T1000 (cell line): ENCODE results near the gene TSSK6.
A peak's percentile ranks its signal among the peaks of the same experiment; 100 is the strongest.

Experiments used
- DNase-seq: peaks from one replicate; lab custom pipeline; 2025; ENCODE audit warnings: mixed read lengths; lab: John Stamatoyannopoulos, UW

Gene TSSK6

DNA sequence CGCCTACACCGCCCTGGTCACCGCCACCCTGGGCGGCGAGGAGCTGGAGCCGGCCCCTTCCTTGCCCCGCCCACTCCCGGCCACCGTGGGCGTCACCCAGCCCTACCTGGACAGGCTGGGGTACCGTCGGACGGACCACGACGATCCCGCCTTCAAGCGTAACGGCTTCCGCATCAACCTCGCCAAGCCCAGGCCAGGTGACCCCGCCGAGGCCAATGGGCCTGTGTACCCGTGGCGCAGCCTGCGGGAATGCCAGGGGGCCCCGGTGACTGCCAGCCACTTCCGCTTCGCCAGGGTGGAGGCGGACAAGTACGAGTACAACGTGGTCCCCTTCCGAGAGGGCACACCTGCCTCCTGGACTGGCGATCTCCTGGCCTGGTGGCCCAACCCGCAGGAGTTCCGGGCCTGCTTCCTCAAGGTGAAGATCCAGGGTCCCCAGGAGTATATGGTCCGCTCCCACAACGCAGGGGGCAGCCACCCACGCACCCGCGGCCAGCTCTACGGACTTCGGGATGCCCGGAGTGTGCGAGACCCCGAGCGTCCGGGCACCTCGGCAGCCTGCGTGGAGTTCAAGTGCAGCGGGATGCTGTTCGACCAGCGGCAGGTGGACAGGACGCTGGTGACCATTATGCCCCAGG, 29.7 kb upstream of the TSSK6 start:
- no peak for DNase-seq

DNA sequence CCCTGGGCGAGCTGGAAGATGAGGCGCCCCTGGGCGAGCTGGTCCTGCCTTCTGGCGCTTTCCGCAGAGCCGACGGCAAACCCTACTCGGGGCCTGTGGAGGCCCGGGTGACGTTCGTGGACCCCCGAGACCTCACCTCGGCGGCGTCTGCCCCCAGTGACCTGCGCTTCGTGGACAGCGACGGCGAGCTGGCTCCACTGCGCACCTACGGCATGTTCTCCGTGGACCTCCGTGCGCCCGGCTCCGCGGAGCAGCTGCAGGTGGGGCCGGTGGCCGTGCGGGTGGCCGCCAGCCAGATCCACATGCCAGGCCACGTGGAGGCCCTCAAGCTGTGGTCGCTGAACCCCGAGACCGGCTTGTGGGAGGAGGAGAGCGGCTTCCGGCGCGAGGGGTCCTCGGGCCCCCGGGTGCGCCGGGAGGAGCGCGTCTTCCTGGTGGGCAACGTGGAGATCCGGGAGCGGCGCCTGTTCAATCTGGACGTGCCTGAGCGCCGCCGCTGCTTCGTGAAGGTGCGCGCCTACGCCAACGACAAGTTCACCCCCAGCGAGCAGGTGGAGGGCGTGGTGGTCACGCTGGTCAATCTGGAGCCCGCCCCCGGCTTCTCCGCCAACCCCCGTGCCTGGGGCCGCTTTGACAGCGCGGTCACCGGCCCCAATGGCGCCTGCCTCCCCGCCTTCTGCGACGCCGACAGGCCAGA, 29.1 kb upstream of the TSSK6 start:
- no peak for DNase-seq

DNA sequence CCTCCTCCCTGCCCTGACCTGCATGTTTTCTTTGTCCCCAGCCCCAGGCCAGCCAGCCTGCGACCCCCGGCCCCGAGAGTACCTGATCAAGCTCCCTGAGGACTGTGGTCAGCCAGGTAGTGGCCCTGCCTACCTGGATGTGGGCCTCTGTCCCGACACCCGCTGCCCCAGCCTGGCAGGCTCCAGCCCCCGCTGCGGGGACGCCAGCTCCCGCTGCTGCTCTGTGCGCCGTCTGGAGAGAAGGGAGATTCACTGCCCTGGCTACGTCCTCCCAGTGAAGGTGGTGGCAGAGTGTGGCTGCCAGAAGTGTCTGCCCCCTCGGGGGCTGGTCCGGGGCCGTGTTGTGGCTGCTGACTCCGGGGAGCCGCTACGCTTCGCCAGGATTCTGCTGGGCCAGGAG, 28.3 kb upstream of the TSSK6 start:
- no peak for DNase-seq

DNA sequence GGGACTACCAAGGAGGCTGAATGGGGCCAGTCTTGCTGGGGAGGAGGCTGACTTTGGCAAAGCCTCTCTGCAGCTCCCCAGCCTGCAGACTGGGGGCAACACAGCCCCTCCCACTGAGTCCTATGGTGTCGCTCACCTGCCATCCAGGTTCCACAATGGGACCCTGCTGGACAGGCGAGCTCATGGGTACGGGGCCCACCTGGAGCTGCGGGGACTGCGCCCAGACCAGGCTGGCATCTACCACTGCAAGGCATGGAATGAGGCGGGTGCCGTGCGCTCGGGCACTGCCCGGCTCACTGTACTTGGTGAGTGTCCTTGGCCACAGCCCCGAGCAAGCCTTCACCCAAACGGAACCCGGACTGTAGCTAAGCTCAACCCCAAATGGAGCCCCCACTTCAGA, 27.8 kb upstream of the TSSK6 start:
- DNase-seq: no peak

DNA sequence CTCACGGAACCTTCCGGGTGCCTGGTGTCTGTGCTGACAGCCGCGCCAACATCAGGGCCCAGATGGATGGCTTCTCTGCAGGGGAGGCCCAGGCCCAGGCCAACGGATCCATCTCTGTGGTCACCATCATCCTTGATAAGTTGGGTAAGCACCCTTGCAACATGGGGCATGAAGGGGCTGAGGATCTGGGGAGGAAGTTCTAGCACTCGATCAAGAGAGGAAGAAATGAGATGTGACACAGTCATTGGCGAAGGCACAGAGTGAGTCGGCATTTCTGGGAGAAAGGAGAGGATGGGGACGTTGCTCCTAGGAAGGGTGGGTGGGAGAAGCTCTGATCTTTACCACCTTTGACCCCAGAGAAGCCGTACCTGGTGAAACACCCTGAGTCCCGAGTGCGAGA, 27.2 kb upstream of the TSSK6 start:
- no peak for DNase-seq

DNA sequence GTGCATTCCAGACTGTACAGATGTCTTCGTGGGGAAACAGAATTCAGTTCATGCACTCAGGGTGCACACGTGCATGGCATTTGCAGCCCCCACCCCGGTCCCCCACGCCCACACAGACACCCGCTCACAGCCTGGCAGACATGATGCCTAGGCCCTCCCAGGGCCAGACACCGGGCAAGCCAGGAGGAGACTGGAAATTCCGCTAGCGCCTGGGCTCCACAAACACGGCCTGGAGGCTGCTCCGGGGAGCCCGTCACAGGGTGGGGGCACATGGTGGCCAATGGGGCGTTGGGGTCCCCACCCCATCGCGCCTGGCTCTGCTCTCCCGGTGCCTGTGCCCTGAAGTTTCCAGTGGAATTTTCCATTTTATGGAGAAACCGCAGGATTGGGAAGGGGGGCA, 26.3 kb upstream of the TSSK6 start:
- DNase-seq: no peak

DNA sequence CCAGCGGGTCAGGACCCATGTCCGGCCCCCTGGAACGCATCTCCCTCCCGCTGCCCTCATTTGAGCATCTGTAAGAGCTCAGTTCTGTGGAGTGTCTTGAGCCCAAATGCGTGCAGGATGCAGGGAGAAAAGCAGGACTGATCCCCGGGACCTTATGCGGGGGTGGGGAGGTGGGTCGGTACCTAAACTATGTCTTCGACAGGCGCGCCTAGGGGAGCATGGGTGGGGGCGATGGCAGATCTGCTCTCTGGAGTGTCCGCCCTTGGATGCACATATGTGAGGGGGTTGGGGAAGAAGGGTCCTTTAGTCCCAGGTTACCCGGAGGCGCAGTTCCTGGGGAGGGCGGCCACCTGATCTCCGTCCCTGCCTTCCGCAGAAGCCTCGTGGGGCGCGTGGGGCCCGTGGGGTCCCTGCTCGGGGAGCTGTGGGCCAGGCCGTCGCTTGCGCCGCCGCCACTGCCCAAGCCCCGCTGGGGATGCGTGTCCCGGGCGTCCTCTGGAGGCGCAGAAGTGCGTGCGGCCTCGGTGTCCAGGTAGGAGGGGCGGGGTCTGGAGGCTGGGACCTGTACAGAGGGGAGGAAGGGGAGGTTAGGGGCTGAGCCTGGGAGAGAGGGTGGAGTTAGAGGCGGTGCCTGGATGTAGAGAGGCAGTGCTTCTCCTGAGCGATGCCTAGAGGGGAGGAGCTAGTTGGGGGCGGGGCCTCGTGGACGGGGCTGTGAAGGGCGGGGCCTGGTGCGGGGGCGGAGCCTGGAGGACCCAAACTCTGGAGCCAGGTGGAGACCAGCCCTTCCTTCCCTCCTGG, 25.6 kb upstream of the TSSK6 start:
- DNase-seq: peak; percentile 43

DNA sequence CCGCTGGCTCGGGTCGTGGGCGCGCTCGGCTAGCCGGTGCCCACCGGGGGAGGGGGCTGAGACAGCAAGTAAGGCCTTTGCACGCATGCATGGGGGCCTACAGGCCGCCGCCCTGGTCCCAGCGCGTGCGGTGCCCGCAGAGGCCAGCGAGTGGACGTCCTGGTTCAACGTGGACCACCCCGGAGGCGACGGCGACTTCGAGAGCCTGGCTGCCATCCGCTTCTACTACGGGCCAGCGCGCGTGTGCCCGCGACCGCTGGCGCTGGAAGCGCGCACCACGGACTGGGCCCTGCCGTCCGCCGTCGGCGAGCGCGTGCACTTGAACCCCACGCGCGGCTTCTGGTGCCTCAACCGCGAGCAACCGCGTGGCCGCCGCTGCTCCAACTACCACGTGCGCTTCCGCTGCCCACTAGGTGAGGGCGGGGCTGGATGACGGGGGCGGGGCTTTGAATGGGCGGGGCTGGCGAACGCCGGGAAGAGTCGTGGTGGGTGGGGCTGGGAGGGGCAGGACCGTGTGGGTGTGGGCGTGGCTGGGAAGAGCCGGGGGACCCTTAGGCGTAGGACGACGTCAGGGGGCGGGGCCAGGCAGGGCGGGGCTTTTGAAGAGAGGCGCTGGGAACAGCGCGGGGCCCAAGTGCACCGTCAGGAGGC, 24.8 kb upstream of the TSSK6 start:
- DNase-seq: peak; percentile 27

DNA sequence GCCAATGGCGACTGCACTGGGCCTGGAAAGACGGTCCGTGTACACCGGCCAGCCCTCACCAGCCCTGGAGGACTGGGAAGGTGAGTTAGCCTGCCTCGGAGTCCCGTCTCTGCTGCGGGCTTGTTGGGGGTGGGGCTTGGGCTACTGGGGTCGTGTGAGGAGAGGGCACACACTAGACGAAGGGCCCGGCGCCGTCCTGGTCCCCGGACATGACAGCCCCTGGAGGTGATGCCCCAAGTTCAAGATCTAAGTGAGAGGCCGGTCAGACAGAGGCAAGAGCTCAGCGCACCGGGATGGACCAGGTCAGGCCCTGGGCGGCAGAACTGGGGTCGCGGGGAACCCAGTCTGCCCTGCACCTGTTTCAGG, 24.3 kb upstream of the TSSK6 start:
- no peak for DNase-seq

DNA sequence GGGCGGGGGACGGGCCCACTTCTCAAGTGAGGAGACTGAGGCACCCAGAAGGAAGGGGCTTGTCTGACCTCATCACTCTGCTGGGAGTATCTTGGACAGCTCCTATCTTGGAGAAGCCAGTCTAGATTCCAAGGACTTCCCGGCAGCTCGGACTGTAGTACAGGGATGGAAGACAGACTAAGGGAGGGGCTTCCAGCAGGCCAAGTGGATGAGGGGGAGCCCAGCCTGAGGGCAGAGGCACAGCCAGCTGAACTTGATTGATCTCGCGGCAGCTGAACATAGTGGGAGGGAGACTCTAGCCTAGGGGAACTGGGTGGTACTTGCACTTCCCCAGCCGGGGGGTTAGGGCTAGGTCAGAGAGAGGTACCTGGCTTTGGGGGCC, 23.4 kb upstream of the TSSK6 start:
- no peak for DNase-seq

DNA sequence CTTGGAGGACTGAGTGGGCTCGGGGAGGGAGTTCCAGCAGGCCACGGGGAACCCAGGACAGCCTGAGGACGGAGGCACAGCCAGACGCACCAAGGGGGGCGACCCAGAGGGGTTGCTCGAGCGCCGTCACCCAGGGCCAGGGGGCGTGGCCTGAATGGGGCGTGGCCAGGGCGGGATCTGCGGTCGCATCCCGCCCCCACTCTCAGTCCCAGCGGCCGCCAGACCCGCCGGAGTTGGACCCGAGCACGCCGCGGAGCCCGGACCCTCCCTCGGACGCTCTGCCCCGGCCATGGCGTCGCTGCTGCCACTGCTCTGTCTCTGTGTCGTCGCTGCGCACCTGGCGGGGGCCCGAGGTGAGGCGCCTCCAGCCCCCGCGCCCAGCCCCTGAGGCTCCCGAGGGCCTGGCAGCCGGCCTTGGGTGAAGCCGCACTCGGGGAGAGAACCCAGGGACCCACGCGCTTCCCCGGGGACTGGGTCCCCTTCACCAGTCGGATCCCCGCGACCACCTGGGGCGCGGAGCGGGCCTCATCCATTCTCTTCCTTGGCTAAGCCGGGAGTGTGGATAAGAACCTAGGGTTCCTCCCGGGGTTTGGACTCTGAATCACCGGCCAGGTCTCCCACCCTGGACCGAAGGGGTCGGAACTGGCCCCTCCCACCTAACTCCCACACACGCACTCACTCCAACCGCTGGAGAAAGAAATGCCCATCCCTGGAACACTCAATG, 22.9 kb upstream of the TSSK6 start, which contains the start of gene CILP2:
Gene CILP2, plus strand, starts transcription at position 205 of the 724 bp plus-strand sequence. Its CDS starts 85 bp downstream, at position 290.
- DNase-seq: no peak

DNA sequence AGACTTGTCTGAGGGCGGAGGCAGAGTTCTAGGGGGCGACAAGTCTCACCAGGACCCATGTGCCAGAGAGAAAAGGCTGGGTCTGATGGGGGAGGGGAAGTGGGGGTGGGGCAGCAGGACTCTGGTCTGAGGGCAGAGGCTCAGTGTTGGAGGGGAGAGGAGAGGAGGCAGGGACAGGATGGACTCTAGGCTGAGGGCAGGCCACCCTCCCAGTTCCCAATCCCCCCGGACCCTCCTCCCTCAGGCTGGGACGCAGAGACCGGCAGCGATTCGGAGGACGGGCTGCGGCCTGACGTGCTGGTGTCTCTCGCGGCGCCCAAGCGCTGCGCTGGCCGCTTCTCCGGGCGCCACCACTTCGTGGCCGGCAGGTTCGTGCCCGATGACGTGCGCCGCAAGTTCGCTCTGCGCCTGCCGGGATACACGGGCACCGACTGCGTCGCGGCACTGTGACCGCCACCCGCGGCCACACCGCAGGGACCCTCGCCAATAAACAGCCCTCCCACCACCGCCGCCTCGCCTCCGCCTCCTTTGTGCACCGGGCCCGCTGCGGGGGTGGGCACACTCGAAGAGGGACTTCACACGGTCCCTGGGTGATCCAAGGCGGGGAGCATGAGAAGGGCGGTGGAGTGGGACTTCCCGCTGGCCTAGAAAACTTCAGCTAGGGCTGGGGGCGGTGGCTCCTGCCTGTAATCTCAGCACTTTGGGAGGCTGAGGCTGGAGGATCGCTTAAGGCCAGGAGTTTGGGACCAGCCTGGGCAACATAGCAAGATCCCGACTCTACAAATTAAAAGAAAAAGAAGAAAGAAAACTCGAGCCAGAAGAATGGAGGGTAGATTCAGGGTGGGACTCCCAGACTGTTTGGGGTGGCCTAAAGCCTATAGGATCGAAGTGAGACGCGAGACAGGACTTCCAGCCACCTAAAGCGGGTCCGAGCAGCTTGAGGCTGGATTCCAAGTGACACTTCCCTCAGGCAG, 22.0 kb upstream of the TSSK6 start:
- no peak for DNase-seq

DNA sequence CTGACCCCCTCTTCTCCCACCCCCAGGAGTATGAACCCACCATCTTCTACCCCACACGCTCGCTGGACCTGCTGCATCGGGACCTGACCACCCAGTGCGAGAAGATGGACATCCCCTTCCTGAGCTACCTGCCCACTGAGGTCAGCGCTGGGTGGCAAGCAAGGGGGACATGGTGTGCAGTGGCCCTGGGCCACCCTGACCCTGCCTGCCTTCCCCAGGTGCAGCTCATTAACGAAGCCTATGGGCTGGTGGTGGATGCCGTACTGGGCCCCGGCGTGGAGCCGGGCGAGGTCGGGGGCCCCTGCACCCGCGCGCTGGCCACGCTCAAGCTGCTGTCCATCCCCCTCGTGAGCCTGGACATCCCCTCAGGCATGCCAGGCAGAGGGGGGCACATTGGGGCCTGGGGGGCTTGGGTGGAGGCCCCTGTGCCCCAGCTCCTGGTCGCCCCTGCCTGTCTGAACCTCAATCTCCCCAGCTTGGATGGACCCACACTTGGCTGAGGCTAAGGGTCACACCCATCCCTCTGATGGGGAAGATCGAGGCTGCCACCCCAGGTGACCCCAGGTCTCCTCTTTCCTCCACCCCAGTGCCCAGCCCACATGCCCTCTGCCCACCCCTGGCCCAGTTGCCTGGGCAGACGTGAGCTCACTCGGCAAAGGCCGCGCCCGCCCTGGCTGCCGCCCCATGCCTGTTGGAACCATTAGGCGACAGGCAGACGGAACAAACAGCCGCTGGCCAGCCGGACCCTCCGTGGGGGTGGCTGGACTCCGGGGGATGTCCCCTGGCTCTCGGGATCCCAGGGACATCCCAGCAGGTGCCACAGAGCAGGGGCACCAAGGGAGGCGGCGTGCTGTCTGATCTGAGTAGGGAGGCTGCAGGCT, 20.2 kb upstream of the TSSK6 start:
- DNase-seq: no peak

DNA sequence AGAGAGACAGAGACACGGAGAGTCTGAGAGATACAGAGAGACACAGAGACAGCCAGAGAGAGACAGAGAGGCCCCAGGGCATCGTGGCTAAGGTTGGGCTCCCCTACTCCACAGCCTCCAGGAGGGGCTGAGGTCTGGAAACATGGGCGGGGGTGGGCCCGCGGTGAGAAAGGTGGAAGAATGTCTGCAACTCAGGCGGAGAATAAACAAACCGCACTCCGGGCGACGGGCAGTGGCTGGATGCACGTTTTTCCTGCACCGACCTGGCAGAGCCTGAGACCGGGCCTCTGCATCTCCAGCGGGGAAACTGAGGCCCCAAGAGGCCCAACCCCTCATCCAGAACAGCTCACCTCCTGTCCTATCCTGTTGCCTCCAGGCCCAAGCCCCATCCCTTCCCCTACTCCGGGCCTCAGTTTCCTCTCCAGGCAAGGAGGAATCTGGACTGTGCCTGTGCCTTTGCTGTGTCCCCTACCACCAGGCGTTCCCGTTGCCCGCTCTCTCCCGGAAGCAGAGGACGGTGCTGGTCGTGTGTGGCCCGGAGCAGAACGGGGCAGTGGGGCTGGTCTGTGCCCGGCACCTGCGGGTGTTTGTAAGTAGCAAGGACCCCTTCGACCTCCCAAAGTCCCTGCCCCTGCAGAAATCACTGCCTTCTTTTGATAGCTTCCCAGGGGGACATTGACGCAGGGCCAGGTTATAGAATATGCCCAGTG, 19.4 kb upstream of the TSSK6 start:
- no peak for DNase-seq

DNA sequence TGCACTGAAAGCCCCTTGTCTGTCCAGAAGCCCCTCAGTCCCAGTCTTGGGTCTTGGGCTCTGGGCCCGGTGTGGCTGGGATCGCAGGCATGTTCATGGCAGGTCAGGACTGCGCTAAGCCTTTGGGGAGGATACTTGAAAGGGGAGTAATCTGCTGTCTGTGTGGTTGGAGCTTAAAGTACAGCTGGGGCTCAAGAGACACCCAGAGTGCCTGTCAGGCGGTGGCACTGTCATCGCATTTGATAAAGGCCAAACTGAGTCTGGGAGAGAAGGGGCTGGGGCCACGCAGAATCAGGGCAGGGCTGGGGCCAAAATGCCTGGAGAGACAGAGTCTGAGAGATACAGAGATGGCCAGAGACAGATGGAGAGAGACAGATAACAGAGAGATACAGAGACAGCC, 18.5 kb upstream of the TSSK6 start:
- no peak for DNase-seq

DNA sequence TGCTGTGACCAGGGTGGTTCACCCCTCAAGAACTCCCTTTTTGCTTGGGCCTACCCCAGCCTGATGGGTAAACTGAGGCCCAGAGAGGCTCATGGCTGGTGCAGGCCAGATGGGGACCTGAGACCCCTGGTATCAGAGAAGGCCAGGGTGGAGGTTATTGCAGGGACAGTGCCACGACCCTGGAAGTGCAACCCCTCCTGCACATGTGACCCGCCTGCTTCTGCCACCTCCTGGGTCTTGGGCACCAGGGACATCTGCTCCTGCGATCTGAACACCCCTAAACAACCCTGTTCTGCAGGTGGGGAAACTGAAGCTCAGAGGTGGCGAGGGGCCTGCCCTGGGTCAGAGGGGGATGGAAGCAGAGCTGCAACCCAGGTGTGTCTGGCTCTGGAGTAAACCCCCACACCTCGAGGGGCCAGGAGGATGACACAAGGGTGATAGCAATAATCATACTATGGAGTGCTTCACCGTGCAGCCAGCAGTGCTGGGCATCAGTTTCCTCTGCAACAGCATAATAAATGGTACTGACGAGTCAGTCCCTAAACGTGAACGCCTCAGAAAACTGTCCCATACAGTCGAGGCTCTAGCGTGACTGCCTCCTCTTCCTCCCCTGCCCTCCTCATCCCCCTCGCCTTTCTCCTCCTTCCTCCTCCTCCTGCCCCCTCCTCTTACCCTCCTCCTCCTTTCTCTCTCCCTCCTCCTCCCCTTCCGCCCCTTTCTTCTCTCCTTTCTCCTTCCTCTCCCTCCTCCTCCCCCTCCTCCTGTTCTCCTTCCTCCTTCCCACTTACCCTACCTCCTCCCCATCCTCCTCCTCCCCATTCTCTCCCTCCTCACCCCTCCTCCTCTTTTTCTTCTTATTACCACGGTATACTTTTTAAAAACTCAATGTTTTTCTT, 17.7 kb upstream of the TSSK6 start:
- DNase-seq: no peak

DNA sequence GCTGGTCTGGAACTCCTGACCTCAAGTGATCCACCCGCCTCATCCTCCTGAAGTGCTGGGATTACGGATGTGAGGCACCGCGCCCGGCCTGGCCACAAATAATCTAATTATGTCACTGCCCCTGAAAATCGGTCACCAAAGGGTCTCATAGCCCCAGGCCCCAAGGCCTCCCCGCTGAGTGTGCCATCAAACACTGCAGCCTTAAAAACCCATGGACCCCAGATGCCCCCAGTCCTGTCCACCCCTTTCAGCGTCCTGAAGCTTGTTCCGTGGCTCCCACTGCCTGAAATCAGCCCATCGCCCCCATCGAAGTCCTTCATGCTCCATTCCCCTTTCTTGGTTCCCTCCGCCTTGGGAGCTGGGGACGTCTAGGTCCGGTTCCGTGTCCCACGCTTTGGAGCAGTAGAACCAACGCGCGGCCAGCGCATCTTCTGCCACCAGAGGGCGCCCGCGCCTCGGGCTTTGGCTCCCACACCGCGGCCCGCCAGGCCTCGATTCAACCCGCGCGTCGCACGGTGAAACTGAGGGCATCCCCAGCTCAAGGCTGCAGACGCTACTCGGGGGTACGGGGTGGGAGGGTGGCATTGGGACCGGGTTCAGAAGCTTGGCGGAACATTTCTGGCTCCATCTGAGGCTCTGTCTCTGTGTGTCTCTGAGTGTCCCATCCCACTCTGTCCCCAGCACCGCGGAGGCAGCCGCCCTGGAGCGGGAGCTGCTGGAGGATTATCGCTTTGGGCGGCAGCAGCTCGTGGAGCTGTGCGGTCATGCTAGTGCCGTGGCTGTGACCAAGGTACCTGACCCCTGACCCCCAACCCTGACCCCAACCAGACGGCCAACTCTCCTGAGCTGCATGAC, 16.8 kb upstream of the TSSK6 start:
- peak; percentile 69 for DNase-seq
